NCI-H1694 (cell line): ENCODE data around the gene GLIPR1L2.
"Not testable (repeated sequence)": the region's sequence is repeated elsewhere in the genome, so short reads cannot be mapped to it uniquely, and the experiment has no call there.

Experiments used
- DNase-seq: peaks from one replicate; lab custom pipeline; 2025; lab: John Stamatoyannopoulos, UW

GLIPR1L2 gene

GRCh38 chr12:75390899-75391538 is at the start of gene GLIPR1L2:
GLIPR1L2 (plus strand) TSS chr12:75391089; CDS start chr12:75391117, 28 bp downstream.
- DNase-seq = peak; percentile 52

GRCh38 chr12:75341873-75342272 is 49.0 kb upstream of the GLIPR1L2 start:
- no peak for DNase-seq

GRCh38 chr12:75345531-75345930 is 45.4 kb upstream of the GLIPR1L2 start:
- DNase-seq = no peak

GRCh38 chr12:75346215-75346614 is 44.7 kb upstream of the GLIPR1L2 start:
- not testable (repeated sequence) for DNase-seq

- no peak for DNase-seq
Observed at GRCh38 chr12:75349946-75350345, 40.9 kb upstream of the GLIPR1L2 start.

- no peak for DNase-seq
Observed at GRCh38 chr12:75350413-75350812, 40.5 kb upstream of the GLIPR1L2 start.

- no peak for DNase-seq
Observed at GRCh38 chr12:75354011-75354410, 36.9 kb upstream of the GLIPR1L2 start.

GRCh38 chr12:75360920-75361319 is 30.0 kb upstream of the GLIPR1L2 start:
- no peak for DNase-seq

- DNase-seq = no peak
Observed at GRCh38 chr12:75361408-75361807, 29.5 kb upstream of the GLIPR1L2 start.

- no peak for DNase-seq
Observed at GRCh38 chr12:75364919-75365318, 26.0 kb upstream of the GLIPR1L2 start.

- DNase-seq = no peak
Observed at GRCh38 chr12:75366629-75367028, 24.3 kb upstream of the GLIPR1L2 start.

GRCh38 chr12:75374971-75375370 is 15.9 kb upstream of the GLIPR1L2 start:
- no peak for DNase-seq

GRCh38 chr12:75378354-75378753 is 12.5 kb upstream of the GLIPR1L2 start:
- DNase-seq = no peak

- DNase-seq = no peak
Observed at GRCh38 chr12:75389061-75389460, 1.8 kb upstream of the GLIPR1L2 start.

- no peak for DNase-seq
Observed at GRCh38 chr12:75389706-75390105, 1.2 kb upstream of the GLIPR1L2 start.

GRCh38 chr12:75390156-75390898 is 562 bp upstream of the GLIPR1L2 start:
- no peak for DNase-seq

GRCh38 chr12:75404231-75404630 is 13.3 kb downstream of the GLIPR1L2 start:
- DNase-seq = no peak

GRCh38 chr12:75407683-75408082 is 16.8 kb downstream of the GLIPR1L2 start:
- DNase-seq = no peak

GRCh38 chr12:75409830-75410229 is 18.9 kb downstream of the GLIPR1L2 start:
- DNase-seq = no peak

- DNase-seq = no peak
Observed at GRCh38 chr12:75414671-75415070, 23.8 kb downstream of the GLIPR1L2 start.

- no peak for DNase-seq
Observed at GRCh38 chr12:75419841-75420240, 29.0 kb downstream of the GLIPR1L2 start.

- DNase-seq = no peak
Observed at GRCh38 chr12:75427491-75427890, 36.6 kb downstream of the GLIPR1L2 start.

GRCh38 chr12:75428767-75429166 is 37.9 kb downstream of the GLIPR1L2 start:
- no peak for DNase-seq

- DNase-seq = no peak
Observed at GRCh38 chr12:75432924-75433323, 42.0 kb downstream of the GLIPR1L2 start.
